DOHH2 (cell line): ENCODE data around the gene MRPL57.

Source experiments
- CTCF ChIP-seq: fragments of 200-600 bp; sonication (generic); IDR thresholded peaks from one replicate; pipeline ENCODE4 v1.5.1; 2014; ENCODE audit warnings: antibody characterized with exemption, mild to moderate bottlenecking, low read depth, low read length; ENCODE audit not compliant: poor library complexity, severe bottlenecking
- EZH2phosphoT487 ChIP-seq: fragments of 200-600 bp; sonication (generic); IDR thresholded peaks from 2 replicates; pipeline ENCODE4 v1.6.1; 2017; ENCODE audit warnings: borderline replicate concordance, mild to moderate bottlenecking, antibody characterized with exemption, low read length, moderate library complexity, mixed read lengths

GRCh38 chr13:21227917-21228316, 51.5 kb downstream of the MRPL57 start:
- TF ChIP-seq CTCF (no peak), EZH2phosphoT487 (no peak)
